Activated T-cell treated with anti-CD3 and anti-CD28 coated beads for 24 hours (primary cell): Measurements from ENCODE around the gene MAST4.
"Not testable (repeated sequence)": the region's sequence is repeated elsewhere in the genome, so short reads cannot be mapped to it uniquely, and the experiment has no call there.

ENCODE experiments used
- DNase-seq: peaks from one replicate; pipeline ENCODE4 v3.0.0-alpha.2; 2020; ENCODE audit warnings: low read depth

Gene MAST4

DNA sequence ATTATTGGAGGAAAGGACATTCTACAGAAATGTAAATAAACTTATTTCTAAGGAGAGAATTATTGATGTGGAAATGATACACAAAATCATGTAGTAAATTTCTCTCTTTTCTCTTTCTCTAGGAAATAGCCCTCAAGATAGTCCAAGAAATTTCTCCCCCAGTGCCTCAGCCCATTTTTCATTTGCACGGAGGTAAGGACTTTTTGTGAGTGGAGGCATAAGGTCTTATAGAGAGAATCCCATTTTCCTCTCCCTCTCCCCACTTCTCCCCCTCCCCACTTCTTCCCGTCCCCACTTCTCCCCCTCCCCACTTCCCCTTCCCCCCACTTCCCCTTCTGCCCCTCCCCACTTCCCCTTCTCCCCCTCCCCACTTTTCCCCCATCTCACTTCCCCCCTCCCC lies 493.8 kb downstream of the MAST4 start:
- DNase-seq, result no peak

DNA sequence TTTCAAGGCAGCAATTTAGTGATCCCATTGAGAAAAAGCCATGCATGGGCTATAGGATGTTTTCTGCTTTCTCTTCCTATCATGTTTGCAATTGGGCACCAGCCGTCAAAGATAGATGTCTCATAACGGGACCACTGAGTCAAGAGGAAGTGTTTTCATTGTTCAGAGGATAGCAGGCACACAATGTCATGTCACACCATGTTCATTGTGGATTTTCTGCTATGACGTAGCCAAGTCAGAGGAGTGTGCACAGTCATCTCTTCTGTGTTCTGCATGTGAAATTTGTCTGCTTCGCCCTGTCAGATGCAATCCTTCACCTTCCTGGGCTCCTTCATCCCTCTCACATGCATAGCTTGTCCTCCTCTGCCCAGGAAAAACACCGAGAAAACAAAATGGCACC lies 494.4 kb downstream of the MAST4 start:
- DNase-seq, result no peak

DNA sequence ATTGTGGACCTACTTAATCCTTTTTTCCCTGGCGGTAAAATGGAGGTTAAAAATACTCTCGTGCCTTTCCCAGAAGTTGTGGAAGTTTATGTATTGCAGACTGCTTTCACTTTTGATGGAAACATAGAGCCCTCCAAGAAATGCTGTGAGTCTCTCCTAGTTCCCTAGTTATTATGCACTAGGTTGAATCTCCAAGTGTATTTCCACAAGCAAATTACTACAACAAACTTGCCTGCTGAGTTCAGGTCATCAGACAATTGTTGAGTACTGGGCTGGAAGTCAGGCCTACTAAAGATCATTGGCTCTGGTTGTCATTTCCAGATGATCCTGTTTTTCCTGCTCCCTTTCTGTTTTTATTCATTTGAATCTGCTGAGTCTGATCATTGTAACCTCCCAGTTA lies 496.3 kb downstream of the MAST4 start:
- no peak for DNase-seq

DNA sequence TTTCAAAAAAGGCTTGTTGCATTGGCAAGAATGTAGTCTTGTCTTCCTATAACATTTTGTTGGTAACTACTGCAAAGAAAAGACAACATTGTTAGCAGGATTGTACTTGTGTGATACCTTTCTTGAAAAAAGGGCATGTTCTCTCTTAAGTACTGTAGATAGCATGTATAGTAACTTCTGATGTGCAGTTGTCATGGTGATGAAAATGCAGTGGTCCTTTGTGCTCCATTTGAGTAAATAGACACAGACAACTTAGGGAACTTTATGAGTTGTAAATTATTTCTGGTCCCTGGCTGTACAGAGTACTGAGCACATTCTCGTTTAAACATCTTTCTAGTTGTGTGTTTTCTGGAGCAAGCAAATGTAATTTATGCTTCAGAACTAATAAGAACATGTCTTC lies 497.1 kb downstream of the MAST4 start:
- DNase-seq, result no peak

DNA sequence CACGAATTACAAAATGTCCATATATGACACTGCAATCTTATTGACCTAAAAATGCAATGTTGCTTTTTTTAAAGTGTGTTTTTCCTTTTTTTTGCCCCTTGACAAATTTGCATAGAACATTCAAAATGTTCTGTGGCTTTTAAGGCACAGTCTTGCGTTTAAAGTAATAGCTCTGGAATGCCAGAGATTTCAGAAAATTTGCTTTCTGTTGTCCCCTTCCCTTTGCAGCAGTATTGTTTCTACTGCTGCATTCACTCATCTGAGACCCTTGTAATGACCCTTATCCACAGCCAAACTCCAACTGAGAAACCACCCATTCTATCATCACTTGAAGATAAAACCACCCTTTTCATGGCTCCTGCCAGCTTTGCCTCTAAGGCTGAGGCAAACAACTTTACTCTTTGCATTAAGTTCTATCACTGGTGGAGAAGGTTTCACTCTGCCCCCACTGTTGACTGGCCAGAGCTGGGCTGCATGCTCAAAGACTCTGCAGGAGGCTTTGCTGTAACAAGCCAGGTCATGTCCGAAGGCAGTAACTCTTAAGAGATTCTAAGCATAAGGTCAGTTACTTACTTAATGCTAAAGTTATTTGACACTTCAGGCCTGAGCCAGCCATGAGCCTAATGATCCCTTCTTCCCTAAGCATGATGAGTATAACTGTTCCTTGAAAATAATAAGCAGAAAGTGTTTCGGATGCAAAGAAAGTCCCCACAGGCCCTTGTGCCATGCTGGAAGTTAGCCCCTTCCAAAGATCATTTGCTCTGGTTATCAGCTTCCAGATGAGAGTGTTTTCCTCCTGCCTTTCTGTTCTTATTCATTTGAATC lies 498.5 kb downstream of the MAST4 start:
- no peak for DNase-seq

DNA sequence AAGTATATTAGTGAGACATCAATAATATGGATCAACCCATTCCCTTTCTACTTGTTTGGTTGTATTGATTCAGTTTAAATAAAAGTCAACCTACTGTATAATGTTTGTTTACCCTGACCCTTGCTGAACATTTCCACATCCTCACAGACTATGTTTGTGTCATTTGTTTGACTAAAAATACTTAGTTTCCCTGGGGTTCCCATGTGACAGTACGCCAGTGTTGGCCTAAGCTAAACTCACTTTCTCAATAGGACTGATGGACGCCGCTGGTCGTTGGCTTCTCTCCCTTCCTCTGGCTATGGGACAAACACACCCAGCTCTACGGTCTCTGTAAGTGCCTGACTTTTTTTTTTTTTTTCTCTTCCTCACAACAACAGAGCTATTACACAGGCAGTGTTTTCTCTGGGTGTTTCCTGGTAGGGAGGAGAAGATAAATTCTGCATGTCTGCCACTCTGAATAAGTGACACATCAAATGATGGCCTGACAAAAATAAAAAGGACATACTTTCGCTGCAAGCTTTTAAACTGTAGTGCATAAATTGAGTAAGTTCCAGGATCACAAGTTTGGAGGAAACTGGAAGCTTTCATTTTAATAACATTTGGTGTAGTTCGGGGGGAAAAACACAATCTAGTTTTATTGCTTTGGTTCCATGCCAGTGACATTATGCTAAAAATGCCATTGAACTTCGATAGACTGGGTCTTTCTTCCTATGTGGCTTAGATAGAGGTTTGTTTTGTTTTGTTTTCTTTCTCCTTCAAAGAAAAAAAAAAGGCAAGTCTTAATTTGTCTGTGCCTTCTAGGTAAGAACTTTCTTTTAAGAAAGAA lies 499.4 kb downstream of the MAST4 start:
- DNase-seq, result no peak

DNA sequence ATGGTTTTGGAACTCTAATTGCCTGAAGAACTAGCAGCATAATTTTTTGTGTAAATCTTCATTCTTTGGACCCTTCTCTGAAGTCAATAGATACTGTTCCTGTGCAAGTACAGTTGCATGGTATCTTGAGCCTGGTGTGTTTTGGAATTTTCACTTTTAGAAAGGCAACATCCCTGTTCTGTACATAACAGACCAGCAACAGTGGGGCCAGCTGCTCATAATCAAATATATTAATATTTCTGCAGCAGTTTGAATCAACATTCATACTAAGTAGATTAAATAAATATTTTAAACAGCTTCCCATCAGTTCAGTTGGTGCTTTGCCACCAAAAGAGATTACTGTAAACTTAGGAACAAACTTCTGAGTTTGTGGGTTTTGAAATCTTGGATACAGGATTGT lies 502.5 kb downstream of the MAST4 start:
- DNase-seq, result no peak

DNA sequence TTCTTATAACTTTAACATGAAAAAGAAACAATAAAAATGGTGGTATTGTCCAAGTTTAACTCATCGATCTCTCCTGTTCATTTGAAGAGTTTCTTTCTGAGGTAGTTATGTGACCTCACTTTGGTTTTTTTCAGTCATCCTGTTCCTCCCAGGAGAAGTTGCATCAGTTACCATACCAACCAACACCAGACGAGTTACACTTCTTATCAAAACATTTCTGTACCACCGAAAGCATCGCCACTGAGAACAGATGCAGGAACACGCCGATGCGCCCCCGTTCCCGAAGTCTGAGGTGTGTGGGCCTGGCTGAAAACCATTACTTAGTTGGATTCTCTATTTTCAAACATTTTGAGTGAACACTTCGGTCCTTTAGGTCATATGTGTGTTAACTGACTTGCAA lies 504.1 kb downstream of the MAST4 start:
- DNase-seq, result no peak

DNA sequence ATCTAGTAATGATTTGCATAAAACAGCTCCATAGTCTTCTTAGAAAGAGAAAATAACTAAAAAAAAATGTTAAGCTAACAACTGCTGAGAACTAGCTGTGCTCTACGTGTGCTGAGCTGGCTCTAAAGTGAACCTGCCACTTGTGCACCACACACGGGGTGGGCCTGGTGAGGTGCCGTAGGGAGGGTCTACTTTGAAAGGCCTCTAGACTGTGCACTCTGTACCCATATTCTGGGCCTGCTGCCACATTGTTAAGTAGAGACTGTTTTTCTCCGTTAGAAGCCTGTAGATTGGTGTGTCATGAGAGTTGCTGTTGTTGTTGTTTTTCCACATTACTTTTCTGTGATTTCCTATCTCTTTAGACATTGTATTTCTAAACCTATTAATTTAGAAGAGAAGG lies 506.5 kb downstream of the MAST4 start:
- no peak for DNase-seq

DNA sequence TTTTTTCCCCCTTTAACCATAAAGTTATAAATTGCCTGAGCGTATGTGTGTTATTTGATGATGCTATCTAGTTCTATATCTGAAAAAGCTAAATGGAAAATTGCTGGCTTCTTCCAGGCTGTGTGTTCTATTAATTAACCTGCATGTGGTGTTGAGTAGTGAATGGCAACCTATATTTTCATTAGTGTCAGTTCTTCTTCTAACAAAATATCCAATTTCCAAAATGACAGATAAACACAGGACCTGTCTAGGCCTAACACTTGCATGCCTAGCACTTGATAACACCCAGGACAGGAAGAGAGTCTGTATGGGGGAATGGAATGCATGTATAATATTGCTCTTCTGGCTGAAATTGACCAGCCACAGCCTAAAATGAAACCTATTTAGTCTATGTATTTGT lies 508.7 kb downstream of the MAST4 start:
- no peak for DNase-seq

DNA sequence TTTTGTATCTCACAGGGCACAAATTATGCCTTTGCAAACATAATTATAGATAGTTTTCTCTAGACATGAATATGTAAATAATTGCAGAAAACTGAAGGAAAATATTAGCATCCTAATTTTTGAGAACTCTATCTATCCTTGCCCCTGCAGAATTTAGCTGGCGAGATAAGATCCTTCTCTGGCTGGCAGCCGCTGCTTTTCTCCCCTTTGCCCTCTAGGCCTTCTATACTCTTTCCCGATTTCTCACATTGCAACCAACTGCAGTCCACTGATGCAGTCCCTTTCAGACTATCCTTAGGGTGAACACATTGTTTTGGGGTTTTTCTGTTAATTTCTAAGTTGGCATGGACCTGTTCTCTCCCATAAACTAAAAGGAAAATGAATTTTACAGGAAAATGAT lies 509.1 kb downstream of the MAST4 start:
- no peak for DNase-seq

DNA sequence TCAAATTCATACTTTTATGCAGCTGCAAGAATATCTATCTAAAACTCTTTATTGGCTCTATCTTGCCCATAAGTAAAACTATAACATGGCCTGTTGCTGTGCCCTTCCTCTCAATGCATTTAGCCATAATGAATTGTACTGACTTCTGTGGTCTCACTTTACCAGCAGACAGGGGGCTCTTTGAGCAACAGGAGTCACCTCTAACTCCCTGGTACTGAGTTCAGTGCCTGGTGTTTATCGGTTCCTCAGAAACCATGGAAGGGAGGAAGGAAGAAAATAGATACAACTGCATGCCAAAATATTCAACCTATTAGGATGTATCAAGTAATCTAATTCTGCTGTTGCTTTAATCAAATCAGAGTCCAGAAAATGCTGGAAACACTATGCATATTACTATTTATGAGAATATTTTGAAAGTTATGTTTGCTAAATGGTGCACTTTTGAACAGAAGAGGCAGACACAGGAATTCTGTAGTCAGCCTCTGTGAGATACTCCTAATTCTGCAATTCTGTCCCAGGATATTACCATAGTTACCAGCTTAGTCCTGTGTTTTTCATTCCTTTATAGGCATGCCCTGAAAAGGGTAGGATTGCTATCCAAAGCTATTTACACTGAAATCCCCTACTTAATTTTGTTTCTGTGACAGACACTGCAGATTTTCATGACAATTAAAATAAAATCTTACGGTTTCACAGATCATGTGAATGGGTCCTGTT lies 510.6 kb downstream of the MAST4 start:
- no peak for DNase-seq

DNA sequence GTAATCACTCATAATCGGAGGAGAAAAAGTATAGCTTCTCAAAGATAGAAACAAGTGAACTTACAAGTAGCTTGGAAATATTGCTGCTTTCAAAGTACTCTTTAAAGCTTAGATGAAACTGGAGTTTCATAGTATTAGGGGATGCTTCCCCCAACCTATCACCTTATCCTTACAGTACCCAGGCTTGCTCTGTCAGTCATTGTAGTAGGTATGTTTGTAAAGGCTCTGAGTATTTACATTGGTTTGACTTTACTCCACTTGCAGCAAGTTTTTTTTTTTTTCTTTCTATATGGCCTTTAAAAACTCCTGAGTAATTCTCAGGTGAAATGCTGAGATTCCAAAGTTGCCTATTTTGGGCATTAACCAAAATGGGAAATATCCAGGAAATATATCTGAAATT lies 515.6 kb downstream of the MAST4 start:
- no peak for DNase-seq

DNA sequence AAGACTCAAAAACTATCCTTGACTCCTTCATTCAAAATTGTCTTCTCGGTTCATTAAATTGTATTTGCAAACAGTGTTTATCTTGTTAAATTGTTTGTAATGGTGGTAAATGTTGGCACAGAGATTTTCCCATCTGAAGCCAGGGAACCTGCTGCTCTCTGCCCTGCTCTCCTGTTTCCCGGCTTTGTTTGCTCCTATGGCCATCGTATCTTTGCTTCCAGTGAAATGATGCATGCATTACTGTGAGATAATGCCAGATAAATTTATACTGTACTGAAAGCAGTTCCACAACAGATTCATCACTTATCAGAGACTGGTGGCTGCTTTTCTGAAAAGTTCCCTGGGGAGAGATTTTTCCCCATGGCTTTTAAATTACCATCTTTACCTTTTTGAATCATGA lies 519.1 kb downstream of the MAST4 start:
- DNase-seq, result no peak

DNA sequence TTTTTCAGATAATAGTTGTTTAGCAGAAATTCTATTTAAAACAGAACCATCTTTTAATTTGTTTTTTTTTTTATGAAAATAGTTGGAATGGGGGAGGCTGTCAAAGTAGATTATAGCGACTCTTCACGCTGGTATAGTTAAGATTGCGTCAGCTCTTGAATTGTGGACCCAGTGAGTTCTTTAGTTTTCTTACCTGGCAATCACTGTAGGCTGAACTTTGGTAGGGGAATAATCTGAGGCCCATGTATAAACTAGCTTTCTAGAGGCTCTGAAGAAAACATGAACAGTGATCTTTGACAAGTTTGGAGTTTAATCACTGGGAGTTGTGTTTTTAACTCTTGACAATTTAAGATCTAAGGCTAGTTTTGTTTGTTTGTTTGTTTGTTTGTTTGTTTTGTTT lies 519.6 kb downstream of the MAST4 start:
- DNase-seq, result no peak

DNA sequence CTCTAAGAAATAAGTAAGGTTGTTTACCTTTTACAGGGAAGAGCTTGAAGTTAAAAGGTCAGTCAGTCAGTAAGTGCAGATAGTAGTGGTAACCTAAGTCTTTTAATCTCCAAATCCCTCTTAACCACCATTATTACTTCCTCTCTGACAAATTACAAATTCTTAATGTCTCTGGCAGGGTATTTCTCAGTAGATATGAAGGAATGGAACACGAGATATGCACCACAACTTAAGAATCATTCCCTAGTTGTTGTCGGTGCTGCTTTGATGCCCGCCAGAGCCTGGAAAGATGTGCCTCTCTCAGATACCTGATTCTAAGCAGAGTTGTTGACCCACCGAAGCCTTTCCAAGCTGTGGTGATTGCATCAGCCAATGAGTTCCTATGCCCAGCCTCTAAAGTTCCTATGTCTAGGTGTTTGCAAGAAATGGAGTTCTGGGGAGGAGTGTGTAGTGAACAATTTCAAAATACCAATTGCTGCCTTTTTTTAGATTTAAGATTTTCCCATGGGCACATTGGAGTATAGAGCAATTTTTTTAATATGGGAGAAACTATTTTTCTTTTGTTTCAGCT lies 521.9 kb downstream of the MAST4 start:
- no peak for DNase-seq

DNA sequence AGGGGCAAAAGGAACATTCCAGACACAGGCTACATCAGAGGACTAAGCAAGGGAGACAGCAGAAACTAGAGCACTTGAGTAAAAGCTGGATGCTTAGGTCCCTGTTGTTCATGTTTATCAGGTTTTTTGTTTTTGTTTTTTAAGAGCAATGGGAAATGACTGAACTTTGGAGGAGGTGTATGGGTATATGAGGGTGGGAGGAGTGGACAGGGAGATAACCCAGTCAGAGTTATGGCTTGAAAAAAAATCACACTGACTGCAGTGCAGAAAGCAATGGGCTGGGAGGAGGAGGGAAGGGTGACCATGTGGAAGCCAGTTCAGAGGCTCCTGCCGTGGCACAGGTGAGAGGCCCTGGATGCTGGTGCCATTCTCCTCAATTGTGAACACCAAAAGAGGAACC lies 522.8 kb downstream of the MAST4 start:
- no peak for DNase-seq

DNA sequence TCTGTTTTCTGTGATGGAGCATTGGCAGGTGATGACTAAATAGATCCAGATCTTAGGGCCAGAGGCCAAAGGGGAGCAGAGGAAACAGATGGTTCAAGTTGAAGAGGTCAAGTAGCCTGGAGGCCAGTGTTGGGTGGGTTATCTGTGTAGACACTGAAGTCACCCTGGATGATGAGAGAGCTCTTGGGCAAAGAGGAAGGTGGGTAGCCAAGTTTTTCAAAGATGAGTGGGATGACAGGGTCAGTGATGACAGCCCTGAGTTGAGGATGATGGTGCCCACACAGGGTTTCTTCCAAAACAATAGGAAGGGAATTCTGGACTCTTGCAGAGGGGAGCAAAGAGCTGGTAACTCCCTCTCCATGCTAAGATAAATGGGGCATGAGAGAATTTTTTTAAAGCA lies 523.8 kb downstream of the MAST4 start:
- DNase-seq, result no peak

DNA sequence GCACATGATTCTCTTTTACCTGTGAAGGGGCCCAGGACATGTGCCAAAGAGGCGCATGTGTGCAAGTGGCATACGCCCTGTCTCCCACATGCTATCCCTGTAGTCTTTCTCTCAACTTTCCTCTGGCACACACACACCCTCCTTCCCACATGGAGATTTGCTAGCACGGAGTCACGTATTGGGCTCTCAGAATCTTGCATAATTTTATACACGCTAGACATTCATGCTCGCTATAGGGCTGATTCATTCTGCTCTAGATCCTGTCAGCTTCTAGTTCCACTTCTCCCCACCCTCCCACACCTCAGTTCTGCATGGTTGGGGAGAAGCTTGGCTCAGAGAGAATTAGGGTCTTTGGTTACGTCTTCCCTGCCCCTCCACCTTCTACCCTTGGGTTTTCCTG lies 527.6 kb downstream of the MAST4 start:
- DNase-seq, result no peak

DNA sequence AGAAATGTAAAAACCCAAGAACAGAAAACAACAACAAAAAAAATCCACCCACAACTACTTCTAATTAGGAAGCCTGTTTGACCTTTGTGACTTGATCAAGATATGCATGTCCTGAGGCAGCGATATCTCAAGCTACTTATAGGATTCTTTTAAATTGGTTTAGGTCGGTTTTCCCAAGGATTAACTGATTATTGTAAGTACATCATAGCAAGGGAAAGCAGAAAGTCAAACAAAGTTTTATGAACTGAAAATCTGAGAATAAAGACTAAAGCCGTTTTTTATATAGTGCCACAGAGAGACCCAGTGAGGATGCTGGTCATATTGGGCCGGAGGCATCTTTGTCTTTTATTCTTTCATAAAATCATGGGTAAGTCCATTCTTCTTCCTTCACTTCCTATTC lies 528.4 kb downstream of the MAST4 start:
- DNase-seq, result no peak

DNA sequence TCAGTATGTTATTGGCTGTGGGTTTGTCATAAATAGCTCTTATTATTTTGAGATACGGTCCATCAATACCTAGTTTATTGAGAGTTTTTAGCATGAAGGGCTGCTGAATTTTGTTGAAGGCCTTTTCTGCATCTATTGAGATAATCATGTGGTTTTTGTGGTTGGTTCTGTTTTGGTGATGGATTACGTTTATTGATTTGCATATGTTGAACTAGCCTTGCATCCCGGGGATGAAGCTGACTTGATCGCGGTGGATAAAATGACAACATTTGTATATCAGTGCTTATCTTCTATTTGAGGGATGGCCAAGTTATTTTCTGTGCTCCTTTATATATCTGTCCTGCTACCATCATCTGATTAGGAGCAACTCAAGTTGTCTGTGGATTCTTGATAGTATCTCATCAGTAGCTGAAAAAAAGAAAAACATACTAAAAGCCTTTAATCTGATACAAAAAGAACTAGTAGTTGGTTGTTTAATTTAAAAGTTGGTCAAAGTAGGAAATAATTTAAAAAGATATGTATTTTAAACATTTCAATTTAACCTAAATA lies 531.2 kb downstream of the MAST4 start:
- not testable (repeated sequence) for DNase-seq

DNA sequence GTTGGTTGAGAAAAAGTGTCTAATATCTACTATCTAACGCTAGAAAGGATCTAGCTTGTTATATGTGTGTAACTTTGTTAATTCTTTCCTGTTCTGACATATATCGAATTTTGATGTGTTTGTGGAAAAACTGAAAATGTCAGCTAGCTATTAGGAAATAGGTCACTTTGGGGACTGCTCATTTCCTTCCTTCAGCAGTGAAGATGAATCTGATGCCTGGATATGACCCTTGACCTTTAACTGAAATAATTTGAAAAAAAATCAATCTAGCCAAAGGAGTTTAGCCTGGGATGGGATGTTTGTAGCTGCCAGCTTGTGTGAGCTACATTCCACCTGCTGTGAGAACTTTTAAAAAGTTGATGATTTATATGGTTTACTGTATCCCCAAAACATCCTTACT lies 533.6 kb downstream of the MAST4 start:
- DNase-seq, result no peak
